GM21390 (cell line): Measurements from ENCODE around the gene SIMC1.
"Not testable (repeated sequence)": the region's sequence is repeated elsewhere in the genome, so short reads cannot be mapped to it uniquely, and the experiment has no call there.

ENCODE experiments used
- ATAC-seq: cut with Tn5 transposase; IDR thresholded peaks from one replicate; pipeline ENCODE4 v1.9.1; 2021; ENCODE audit not compliant: unreplicated experiment

Gene SIMC1

GRCh38 chr5:176290057-176290840 is 52.0 kb downstream of the SIMC1 start:
- ATAC-seq, result not testable (repeated sequence)

DNA sequence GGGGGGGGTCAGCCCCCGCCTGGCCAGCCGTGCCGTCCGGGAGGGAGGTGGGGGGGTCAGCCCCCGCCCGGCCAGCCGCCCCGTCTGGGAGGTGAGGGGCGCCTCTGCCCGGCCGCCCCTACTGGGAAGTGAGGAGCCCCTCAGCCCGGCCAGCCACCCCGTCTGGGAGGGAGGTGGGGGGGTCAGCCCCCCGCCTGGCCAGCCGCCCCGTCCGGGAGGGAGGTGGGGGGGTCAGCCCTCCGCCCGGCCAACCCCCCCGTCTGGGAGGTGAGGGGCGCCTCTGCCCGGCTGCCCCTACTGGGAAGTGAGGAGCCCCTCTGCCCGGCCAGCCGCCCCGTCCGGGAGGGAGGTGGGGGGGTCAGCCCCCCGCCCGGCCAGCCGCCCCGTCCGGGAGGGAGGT is 67.1 kb downstream of the SIMC1 start:
- ATAC-seq, result not testable (repeated sequence)

DNA sequence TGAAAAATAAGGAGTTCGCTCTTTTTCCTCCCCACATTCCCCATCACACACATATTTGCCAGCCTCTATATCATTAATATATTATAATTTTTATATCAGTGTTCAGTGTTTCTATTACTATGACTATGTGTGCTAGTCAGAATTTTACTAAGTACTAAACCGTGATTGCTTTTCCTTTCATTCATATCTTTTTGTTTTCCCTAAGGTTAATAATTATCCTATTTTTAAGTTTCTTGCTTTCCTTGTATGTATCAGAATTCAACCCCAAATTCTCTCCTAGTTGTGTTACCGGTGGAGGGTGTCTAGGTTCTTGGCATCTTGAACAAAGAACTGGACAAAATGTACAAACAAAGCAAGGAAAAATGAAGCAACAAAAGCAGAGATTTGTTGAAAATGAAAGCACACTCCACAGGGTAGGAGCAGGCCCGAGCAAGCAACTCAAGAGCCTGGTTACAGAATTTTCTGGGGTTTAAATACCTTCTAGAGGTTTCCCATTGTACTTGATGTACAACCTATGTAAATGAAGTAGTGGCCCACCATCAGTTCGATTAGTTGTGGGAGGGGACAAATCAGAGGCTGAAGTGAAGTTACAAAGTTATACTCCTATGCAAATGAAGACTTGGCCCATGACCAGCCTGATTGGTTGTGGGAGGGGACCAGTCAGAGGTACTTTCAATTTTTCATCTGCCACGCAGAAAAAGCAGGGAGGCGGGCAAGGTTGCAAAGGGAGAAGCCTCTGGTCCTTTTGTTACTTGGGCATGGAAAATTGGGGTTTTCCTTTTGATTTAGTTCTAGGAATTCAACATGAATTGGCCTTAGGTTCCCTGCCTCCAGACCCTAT is 79.5 kb downstream of the SIMC1 start:
- no peak for ATAC-seq

GRCh38 chr5:176319827-176320554 is 81.8 kb downstream of the SIMC1 start:
- ATAC-seq, result no peak

DNA sequence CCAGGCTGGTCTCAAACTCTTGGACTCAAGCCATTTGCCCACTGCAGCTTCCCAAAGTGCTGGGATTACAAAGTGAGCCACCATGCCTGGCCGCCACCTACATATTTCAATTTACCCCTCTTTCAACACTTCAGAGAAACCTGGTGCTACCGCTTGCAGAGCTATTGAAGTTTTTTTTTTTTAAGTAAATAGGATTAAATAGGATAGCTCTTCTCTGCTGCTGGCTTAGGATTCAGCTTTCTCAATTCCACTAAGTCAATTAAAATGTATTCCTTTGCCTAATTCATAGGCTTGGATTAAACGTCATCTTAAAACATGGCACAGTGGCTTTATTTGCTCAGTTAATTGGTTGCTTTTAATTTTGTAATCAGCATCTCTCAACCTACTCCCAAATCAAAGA is 82.4 kb downstream of the SIMC1 start:
- no peak for ATAC-seq

GRCh38 chr5:176334031-176334770 is 96.0 kb downstream of the SIMC1 start:
- no peak for ATAC-seq

DNA sequence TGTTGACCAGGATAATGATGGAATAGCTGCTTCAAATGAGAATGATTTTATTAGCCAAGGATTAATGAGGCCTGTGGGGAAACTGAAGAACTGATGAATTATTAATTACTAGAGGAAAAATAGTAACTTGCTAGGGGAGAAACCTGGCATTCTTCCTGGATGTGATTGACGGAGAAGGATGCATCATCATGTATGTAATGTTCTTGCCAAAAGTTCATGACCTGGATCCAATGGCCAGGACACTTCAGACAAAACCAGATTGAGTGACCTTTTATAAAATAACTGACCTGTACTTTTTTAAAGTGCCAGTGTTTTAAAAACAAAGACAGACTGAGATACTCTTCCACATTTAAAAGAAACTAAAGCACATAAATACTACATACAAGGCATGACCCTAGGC is 99.7 kb downstream of the SIMC1 start:
- ATAC-seq, result no peak

DNA sequence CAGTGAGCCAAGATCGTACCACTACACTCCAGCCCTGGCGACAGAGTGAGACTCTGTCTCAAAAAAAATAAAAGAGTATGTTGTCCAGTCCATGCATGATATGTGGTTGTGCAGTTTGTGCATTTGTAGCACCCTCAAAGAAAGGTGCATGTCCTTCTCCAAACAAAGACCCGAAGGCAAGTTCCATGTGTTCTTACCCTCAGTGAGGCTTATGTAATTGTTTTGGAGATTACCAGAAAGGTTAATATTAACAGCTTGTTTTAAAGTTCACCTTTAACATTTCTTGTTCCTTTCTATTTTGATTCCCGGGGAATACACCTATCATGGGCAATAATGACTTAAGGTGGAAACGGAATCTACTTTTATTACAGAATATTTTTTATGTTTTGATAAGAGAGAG is 101.1 kb downstream of the SIMC1 start:
- no peak for ATAC-seq

- ATAC-seq, result no peak
Observed at GRCh38 chr5:176341325-176342157, 103.3 kb downstream of the SIMC1 start.

- ATAC-seq, result no peak
Observed at GRCh38 chr5:176342158-176342483, 103.9 kb downstream of the SIMC1 start.

DNA sequence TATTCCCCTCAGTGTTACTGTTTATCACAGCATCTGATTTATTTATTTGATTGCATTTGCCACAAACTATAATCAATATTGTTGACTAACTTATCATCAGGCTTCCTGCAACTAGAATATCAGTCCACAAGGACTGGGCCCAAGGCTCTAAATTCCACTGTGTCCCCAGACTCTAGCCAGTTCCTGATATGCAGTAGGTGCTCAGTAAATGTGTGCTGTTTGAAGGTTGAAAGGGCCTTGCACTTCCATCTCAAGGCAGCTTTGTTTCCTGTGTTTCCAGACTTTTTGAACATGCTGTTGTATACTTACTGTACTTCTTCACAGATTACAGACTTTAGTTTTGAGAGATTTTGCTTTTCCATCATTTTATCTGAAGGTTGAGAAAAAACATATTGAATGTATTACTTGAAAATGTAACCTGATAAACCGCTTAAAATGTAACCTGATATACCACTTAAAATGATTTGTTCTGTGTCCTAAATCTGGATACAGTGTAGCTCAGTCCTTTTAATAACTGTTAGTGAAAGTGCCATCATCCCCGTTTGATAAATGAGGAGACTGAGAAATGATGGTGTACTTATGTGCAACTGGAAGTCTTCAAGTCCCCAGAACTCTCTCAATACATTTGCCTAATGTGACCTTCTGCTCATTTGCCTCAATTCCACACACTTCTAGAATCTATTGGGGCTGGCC is 104.7 kb downstream of the SIMC1 start:
- no peak for ATAC-seq

DNA sequence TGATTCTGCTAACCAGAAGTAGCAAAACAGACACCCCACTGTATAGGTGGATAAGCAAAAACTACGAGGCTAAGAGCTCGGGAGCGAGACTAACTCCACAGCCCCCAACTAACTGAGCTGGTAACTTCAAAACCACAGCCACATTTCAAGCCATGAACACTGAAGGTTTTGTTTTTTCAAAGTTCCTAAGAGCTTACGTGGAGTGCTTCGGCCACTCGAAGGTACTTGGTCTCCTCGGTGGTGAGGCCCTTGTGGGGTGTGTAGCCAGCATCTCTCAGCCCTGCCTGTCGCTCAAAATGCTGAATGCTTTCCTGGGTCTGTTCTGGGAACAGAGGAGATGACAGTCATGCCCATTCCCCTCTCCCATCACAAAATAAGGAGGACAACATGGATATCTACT is 112.2 kb downstream of the SIMC1 start:
- no peak for ATAC-seq

GRCh38 chr5:176352116-176352878 is 114.1 kb downstream of the SIMC1 start:
- ATAC-seq, result no peak

DNA sequence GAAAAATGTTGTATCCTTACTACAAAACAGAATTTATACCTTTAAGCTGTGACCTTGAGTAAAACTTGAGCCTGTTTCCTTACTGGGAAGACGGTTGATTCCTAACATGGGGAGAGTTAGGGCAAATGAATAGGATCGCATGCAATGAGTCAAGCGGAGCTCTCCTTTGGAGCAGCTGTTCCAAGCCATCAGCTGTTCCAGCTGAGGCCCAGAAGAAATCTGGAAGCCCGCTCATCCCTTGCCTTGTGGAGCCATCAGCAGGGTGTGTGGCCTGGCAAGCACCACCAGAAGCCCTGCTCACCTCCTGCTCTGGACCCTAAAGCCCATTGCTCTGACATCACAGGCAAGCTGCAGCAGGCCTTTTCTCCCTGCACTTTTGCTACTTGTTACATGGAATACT is 115.3 kb downstream of the SIMC1 start:
- no peak for ATAC-seq

DNA sequence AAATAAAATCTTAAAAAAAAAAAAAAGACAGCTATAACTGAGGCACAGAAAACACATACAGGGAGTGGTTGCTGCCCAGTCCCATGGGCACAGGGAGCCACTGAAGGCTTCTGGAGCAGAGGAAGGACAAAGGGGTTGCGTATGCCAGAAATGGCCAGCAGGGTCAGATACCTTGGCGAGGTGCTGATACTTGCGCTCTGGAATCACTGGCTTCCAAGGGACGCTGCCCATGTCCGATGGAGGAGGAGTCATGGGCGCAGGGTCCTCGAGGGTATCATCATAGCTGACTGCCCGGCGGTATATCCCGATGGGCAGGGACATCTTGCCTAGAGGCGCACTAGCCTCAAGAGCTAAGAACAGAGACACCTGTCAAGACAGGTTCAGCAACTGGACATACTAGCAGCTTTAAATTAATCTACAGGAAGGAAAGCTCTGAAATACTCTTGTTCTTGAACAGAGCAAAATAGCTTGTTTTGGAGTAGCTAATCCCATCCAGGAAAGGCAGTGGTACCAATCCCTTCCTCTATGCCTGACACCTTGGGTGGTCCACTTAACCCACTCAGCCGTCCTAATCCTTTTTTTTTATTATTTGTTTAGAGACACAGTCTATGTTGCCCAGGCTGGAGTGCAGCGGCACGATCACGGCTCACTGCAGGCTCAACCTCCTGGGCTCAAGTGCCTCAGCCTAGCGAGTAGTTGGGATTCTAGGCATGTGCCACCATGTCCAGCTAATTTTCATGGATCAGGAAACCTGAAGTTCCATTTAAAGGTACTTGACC is 117.4 kb downstream of the SIMC1 start:
- no peak for ATAC-seq

- ATAC-seq, result no peak
Observed at GRCh38 chr5:176356179-176356566, 117.9 kb downstream of the SIMC1 start.

DNA sequence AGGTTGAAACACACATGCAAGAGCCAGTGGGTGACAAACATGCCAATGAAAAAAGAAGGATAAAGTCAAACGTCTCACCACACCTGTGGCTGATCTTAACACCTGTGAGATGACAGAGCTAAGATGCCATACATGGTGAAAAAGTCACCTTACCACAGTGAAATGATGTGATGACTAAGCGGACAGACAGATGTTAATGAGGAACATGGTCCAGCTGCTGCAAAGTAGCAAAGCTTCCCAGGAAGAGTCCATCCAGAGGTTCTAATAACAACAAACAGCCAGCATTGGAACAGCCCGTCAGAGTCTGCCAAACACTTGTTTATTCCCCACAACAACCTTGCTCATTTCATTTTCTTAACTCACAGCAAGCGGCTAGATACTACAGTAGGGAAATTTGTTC is 121.4 kb downstream of the SIMC1 start:
- ATAC-seq, result no peak

DNA sequence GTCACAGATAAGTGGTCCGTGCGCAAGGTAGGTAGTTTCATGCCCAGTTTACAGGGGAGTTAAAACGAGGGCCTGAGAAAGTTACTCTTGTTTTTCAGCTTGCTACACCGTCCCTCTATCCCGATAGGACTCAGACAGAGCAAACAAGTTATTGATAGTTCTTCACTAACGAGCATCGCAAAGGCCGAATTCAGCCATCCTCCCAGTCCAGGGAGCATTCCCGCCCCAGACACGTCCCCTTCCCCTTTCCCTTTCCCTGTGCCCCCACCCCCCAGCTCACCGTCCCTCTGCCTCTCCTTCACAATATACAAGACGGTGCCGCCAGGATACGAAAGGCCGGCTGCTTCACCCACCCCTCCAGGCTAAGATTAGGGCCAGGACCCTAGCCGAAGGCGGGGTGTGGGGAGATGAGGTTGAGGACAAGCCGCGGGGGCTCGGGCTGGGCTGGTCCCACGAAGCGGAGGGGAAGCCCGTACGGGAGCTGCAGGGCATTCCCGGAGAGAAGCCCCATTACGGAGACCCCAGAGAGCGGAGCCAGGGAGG is 122.7 kb downstream of the SIMC1 start:
- ATAC-seq, result no peak
